T-helper 17 cell (primary cell): Measurements from ENCODE around the gene IMPDH1. TPM values are rescaled to one million over a fixed set of nuclear protein-coding genes. Genes with fewer than 3 reads are reported as not detected.
A peak's percentile ranks its signal among the peaks of the same experiment; 100 is the strongest.

ENCODE experiments used
- ATAC-seq: fragments of 150-1000 bp; cut with Tn5 transposase; 2 replicates; pipeline ENCODE4 v1.10.0; 2021; ENCODE audit warnings: mild to moderate bottlenecking, moderate library complexity
- DNase-seq, 3 donors: peaks; one replicate each; pipeline versions ENCODE4 v3.0.0 to v3.0.0-alpha.2; 2020 to 2021
- H3K9me3 ChIP-seq: one replicate; pipeline ENCODE4 v1.7.0; 2013; ENCODE audit warnings: low read length, mild to moderate bottlenecking; ENCODE audit not compliant: control insufficient read depth, poor library complexity, severe bottlenecking
- H3K27ac Mint-ChIP-seq: one replicate; pipeline ENCODE4 v1.8.0; 2022; ENCODE audit warnings: mild to moderate bottlenecking, moderate library complexity, mixed read lengths
- H3K27me3 Mint-ChIP-seq: one replicate; pipeline ENCODE4 v1.8.0; 2022; ENCODE audit warnings: mixed read lengths
- H3K36me3 Mint-ChIP-seq: one replicate; pipeline ENCODE4 v1.8.0; 2022; ENCODE audit warnings: low read depth, mixed read lengths
- H3K4me1 Mint-ChIP-seq: one replicate; pipeline ENCODE4 v1.8.0; 2022; ENCODE audit warnings: mild to moderate bottlenecking, mixed read lengths
- H3K4me3 Mint-ChIP-seq: one replicate; pipeline ENCODE4 v1.8.0; 2022; ENCODE audit warnings: mild to moderate bottlenecking, moderate library complexity, mixed read lengths
- total RNA-seq, 4 donors: library from RNA in 2 of 4; stranded (reverse) in 2 of 4; gene quantifications; one replicate each; pipeline ENCODE4 v1.2.3 and lab custom pipeline; 2022 to 2026

The IMPDH1 gene
- total RNA-seq, 2 donors from 2014 or later = 52.5 to 55.9 TPM

DNA sequence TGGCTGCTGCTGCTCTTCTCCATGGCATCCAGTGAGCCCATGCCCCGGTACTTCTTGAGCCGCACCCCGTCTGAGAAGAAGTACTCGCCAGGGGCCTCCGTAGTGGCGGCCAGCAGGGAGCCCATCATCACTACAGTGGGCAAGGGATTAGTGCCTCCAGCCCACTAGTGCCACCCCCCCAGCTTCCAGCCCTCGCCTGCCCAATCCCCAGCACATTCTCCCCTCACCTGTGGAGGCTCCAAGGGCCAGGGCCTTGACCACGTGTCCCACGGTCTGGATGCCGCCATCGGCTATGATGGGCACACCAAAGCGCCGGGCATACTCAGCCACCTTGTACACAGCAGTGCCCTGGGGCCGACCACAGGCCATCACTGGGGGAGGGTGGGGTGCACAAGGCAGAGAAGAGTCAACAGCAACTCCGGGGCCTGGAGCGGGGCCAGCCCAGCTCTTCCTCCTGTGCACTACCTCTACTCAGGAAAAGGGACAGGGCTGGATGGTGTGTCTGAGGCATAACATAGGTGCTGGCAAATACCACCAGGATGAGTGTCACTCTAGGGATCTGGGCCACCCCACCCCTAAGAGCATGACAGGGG, 14.8 kb downstream of the IMPDH1 start:
- H3K4me3 Mint-ChIP-seq = no peak overlapping the region
- H3K27me3 Mint-ChIP-seq = no peaks in the 10 kb centered on the region
- ATAC-seq (no peak), DNase-seq (no peak)
- no peaks in the 10 kb centered on the region for H3K9me3 ChIP-seq
- H3K27ac Mint-ChIP-seq = no peak overlapping the region
- H3K36me3 Mint-ChIP-seq = no peaks in the 10 kb centered on the region
- H3K4me1 Mint-ChIP-seq = no peaks in the 10 kb centered on the region

DNA sequence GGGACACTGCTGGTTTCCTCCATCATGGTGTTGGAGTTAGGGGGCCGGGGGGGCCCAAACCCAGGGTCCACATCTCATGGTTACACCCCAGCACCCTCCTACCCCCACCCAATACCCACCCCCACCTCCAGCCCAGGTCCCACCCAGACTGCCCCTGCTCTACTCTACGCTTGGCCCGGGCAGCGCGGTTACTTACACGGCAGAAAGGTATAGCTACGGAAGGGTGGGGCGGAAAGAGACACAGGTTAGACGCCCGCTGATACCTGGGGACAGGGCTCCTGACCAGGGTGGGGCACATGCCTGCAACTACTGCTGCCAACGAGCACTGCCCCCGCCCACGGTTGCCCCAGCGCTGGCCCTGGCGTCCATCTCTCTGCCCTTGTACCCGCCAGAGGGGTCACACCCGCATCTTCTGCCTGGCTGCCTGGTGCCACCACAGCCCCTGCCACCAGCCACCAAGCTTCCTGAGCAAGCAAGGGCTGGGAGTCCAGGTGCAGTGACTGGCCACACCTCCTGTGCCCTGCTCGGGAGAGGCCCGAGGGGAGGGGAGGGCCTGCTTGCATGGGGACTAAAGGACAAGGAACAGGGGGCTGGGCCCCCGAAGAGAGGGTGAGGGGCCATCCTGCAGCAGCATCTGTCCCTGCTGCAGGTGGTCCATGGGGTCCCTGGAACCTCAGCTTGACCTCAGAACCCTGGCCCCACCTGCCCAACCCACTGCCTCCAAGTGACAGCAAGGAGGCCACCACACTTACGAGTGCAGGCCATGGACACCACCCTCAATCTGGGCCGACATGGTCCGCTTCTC, 16.1 kb downstream of the IMPDH1 start:
- H3K9me3 ChIP-seq = no peaks in the 10 kb centered on the region
- no peak overlapping the region for H3K4me3 Mint-ChIP-seq
- no peaks in the 10 kb centered on the region for H3K27me3 Mint-ChIP-seq
- H3K36me3 Mint-ChIP-seq = no peaks in the 10 kb centered on the region
- H3K27ac Mint-ChIP-seq = no peak overlapping the region
- no peaks in the 10 kb centered on the region for H3K4me1 Mint-ChIP-seq
- ATAC-seq (no peak), DNase-seq (no peak)

DNA sequence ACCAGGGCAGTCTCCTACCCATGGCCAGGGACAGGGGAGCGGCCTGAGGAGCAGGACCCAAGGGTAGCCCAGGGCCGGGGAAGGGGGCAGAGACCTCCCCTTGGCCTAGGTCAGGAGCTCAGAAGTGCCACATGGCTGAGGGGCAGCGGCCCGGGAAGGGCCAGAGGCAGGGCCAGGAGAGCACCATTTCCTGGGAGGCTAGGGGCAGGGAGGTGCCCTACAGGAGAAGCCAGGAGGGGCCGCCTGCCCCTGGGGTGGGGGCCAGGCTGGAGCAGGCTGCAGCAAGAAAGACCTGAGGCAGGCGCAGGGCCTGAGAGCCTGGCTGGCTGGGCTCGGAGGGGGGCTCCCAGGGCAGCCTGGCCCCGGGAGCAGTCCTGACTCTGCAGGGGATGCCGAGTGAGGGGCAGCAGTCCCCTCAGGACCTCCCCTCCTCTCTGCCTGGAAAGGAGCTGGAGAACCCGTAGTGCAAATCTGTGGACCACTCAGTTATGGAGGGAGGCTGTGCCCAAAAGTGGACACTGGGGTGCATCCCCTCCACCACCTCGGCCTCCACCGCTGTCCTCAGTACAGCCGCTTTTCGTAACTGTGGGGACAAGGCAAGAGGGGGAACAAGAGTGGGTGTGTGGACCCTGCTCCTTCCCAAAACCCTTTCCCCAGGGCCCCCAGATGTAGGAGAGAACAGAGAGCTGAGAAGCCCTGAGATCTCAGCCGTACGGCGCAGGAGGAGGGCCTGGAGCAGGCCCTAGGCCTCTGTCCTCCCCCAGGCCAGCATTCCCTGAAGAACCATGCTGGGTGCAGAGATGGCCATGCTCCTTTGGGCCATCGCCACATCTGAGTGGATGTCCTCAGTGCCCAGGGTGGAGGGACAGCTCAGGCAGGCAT, 17.1 kb downstream of the IMPDH1 start:
- H3K27ac Mint-ChIP-seq = no peak overlapping the region
- DNase-seq (no peak), ATAC-seq (no peak)
- H3K9me3 ChIP-seq = no peaks in the 10 kb centered on the region
- no peaks in the 10 kb centered on the region for H3K4me1 Mint-ChIP-seq
- H3K36me3 Mint-ChIP-seq = no peaks in the 10 kb centered on the region
- no peaks in the 10 kb centered on the region for H3K27me3 Mint-ChIP-seq
- no peak overlapping the region for H3K4me3 Mint-ChIP-seq

DNA sequence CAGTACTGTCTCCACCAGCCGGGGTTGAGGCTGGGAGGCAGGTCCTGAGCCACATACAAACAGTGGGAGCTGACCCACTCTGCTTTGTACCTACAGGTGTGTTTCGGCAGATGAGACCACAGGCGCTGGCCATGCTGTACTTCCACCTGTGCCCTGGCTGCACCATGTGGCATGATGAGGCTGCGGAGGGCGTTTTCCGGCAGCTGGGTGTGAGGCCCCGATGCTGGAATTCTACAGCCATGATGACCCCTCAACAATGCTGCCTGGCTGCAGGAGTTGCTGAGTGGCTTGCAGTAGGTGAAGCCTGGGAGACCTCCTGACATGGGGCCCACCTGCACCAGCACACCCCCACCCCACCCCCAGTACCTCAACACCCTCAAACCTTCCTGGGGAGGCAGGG, 18.0 kb downstream of the IMPDH1 start:
- Mint-ChIP-seq H3K4me1 (no peaks in the 10 kb centered on the region), H3K27me3 (no peaks in the 10 kb centered on the region), H3K36me3 (no peaks in the 10 kb centered on the region), H3K4me3 (no peak overlapping the region), H3K27ac (no peak overlapping the region)
- H3K9me3 ChIP-seq = no peaks in the 10 kb centered on the region
- DNase-seq (no peak), ATAC-seq (no peak)

DNA sequence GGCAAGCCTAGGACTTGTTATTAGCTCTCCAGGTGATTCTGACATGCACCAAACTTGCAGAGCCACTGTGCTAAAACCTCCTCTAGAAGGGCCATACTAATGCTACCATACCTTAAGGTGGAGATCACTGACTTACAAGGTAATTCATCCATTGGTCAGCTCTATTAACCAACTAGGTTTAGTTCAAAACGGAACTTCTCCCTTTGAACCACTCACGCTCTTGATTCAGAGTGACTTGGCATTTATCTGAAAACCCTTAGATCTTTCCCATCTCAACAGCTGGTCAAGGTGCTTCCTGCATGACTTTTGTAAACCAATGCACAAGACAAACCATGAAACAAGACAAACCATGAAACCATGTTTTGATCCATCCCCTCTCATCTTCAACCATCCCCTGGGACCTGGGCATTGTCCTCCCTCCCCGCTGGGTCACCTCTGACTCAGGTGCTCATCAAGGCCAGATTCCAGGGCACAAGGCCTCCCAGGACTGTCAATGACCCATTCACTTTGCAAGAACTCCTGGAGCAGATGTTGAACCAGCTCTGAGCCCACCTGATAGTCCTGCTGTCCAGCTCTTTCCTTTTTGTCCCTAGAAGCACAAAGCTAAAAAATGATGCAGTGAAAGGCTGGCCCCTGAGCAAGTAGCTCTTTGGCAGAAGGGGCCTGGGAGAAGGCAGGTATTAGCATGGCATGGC, 18.8 kb downstream of the IMPDH1 start:
- H3K4me1 Mint-ChIP-seq = no peaks in the 10 kb centered on the region
- peak overlapping the region; percentile 36 for H3K4me3 Mint-ChIP-seq
- H3K9me3 ChIP-seq = no peaks in the 10 kb centered on the region
- DNase-seq = no peak
- H3K27me3 Mint-ChIP-seq = no peaks in the 10 kb centered on the region
- no peaks in the 10 kb centered on the region for H3K36me3 Mint-ChIP-seq
- no peak for ATAC-seq
- no peak overlapping the region for H3K27ac Mint-ChIP-seq

DNA sequence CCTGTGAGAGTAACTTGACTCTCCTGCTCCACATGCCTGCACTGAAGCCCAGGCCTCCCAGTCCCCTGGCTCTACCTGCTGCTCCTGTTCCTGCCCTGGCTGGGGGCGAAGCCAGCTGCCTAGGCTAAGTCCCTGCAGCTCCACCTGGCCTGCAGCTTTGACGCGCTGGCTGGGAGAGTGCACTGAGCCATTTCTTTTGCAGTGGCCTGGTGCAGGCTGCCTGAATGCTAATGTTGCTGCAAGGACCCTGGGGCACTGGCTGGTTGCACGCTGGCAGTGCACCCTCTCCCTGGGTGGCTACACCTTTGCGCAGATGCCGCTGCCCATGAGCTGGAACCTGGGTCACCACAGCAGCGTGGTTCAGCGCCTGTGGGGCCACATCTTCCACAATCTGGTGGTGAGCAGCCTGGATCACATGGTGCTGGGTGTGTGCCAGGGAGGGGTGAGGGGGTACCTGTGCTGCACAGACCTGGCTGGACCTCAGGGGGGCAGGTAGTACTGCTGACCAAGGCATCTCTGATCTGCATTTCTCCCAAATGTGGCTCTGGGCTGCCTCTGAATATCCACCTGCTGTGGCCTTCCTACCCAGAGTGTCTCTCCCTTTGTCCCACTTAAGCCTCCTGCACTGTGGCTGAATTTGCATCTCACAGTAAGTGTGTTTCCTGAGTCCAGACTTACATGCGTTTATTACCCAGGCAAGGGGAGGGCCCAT, 20.0 kb downstream of the IMPDH1 start:
- DNase-seq (no peak), ATAC-seq (no peak)
- H3K36me3 Mint-ChIP-seq = no peaks in the 10 kb centered on the region
- no peaks in the 10 kb centered on the region for H3K9me3 ChIP-seq
- H3K27me3 Mint-ChIP-seq = no peaks in the 10 kb centered on the region
- H3K27ac Mint-ChIP-seq = no peak overlapping the region
- H3K4me1 Mint-ChIP-seq = peaks cover 4% of the 10 kb centered on the region
- no peak overlapping the region for H3K4me3 Mint-ChIP-seq

DNA sequence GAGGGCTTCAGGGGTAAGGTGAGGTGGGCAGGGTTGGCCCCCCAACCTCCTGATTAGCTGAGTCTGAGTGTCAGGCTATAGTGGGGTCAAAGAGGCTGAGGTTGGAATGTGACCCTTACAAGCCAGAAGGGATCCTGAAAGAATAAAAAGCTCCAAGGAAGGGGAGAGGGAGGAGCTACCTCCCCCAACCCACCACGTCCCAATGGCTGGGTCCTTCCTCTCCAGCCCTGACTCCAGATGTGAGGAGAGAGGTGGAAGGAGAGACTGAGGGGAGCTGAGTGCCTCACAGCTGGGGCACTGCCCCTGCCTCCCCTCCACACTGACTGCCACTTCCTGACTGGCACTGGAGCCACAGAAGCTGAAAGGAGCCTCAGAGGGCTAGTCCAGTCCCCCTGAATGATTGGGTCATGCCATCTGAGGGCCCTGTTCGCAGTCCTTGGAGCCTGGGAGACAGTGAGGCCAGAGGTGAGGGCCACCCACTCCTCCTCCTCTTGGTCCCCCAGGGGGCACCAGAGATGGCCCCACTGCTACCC, 20.6 kb downstream of the IMPDH1 start:
- no peaks in the 10 kb centered on the region for H3K36me3 Mint-ChIP-seq
- no peak for ATAC-seq
- peaks cover 4% of the 10 kb centered on the region for H3K4me1 Mint-ChIP-seq
- DNase-seq = no peak
- H3K27me3 Mint-ChIP-seq = no peaks in the 10 kb centered on the region
- no peak overlapping the region for H3K27ac Mint-ChIP-seq
- H3K4me3 Mint-ChIP-seq = no peak overlapping the region
- no peaks in the 10 kb centered on the region for H3K9me3 ChIP-seq

DNA sequence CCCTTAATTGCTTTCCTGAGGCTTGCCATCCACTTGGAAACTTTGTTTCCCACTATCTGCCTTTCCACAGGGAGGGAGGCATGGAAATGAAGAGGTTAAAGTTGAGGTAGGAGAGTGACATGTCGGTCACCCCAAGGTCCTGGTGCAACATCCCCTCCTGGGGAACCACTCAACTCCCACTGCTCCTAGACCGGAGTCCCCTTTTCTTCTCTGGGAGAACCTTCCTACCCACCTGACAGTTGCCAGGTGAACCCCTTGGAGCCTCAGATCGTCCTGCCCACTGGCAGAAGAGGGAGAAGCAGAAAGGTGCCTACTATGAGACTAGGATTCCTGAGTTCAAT, 21.7 kb downstream of the IMPDH1 start:
- H3K36me3 Mint-ChIP-seq = no peaks in the 10 kb centered on the region
- H3K9me3 ChIP-seq = no peaks in the 10 kb centered on the region
- H3K27ac Mint-ChIP-seq = no peak overlapping the region
- DNase-seq (no peak), ATAC-seq (no peak)
- H3K27me3 Mint-ChIP-seq = no peaks in the 10 kb centered on the region
- H3K4me1 Mint-ChIP-seq = peaks cover 4% of the 10 kb centered on the region
- no peak overlapping the region for H3K4me3 Mint-ChIP-seq

DNA sequence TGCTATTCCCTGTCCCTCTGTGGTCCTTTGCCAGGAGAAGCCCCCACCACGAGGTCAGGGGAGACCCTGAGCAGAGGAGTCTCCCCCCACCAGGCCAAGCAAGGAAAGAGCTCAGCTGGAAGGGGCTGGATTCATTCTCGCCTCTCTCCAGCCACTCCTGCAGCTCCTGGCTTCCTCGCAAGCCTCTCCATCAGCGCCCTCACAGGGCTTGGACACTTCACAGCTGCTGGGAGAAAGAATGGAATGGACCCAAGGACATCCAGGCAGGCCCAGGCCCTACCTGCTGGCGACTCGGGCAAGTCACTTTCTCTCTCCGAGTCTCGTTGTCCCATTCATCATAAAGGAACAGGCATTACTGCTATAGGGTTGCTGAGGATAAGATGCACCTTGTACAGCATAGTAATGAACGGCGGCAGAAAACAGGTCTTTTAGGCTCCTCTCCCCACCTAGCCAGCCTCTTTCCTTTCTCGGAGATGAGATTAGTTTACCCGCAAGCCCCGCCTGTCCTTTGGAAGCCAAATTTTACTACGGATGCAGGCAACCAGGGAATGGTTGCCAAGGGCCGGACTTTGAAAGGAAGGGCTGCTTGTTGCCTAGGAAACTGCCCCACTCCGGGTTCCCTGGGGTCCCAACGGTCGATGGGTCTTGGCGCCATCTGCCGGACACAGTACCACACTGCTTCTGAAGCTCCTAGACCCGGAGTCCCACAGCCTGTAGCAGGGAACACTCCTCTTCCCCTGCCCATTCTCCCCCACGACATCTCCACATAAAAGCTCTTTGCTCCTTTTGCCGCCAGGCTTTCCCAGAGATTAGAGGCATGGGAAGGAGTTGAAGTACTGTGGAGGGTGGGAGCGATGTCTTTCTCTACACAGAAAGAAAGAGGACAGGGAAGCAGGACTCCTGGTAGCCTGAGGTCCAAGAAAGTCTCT, 22.3 kb downstream of the IMPDH1 start:
- peak; percentile 88 for ATAC-seq
- Mint-ChIP-seq H3K36me3 (no peaks in the 10 kb centered on the region), H3K27ac (no peak overlapping the region), H3K4me1 (peaks cover 4% of the 10 kb centered on the region), H3K4me3 (no peak overlapping the region), H3K27me3 (no peaks in the 10 kb centered on the region)
- DNase-seq = peak; percentile 34 to 57 (median 44)
- H3K9me3 ChIP-seq = no peaks in the 10 kb centered on the region

DNA sequence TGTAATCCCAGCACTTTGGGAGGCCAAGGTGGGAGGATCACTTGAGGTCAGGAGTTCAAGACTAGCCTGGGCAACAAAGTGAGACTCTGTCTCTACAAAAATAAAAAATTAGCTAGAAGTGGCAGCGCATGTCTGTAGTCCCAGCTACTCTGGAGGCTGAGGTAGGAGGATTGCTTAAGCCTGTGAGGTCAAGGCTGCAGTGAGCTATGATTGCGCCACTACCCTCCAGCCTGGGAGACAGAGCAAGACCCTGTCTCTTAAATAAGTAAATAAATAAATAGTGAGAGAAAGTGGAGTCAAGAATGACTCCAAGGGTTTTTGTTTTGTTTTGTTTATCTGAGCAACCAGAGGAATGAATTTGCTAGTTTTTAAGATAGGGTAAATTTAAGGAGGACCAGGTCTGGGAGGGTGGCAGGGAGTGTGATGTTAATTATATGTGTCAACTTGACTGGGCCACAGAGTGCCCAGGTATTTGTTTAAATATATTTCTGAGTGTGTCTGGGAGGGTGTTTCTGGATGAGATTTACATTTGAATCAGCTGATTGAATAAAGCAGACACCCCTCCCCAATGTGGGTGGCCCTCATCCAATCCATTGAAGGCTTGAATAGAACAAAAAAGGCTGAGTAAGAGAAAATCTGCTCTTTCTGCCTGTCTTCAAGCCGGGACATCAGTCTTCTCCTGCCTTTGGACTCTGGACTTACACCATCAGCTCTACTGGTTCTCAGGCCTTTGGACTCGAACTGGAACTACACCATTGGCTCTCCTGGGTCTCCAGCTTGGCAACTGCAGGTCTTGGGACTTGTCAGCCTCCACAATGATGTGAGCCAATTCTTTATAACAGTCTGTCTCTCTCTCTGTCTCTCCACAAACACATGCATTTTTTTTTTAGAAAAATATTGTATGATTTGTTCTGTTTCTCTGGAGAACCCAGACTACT, 23.5 kb downstream of the IMPDH1 start:
- Mint-ChIP-seq H3K27ac (no peak overlapping the region), H3K4me3 (no peak overlapping the region), H3K4me1 (peaks cover 4% of the 10 kb centered on the region), H3K36me3 (no peaks in the 10 kb centered on the region), H3K27me3 (no peaks in the 10 kb centered on the region)
- ATAC-seq = no peak
- H3K9me3 ChIP-seq = no peaks in the 10 kb centered on the region
- DNase-seq = no peak

DNA sequence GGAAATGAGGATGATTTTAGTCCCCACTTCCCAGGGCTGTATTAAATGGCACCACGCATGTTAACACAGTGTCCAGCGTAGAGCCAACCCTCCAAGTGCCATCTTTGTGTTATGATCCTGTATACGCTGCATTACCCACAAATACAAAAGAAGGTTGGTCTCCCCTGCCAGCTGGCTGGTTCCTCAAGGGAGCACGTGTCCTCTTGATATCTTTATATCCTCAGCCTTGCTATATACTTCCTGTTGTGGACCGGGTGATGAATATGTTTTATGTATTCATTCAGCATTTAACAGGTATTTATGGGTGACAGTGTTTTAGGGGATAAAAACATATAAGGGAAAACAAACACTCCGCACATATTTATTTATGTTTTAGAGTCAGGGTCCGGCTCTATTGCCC, 25.1 kb downstream of the IMPDH1 start:
- H3K36me3 Mint-ChIP-seq = no peaks in the 10 kb centered on the region
- H3K4me3 Mint-ChIP-seq = no peak overlapping the region
- no peaks in the 10 kb centered on the region for H3K27me3 Mint-ChIP-seq
- no peak for ATAC-seq
- no peak for DNase-seq
- H3K9me3 ChIP-seq = no peaks in the 10 kb centered on the region
- H3K4me1 Mint-ChIP-seq = peaks cover 8% of the 10 kb centered on the region
- no peak overlapping the region for H3K27ac Mint-ChIP-seq
